Activated CD8-positive, alpha-beta memory T cell treated with anti-CD3 and anti-CD28 coated beads for 1 hour (primary cell): ENCODE data around the gene ITPRIPL2.

ENCODE experiments used
- DNase-seq, 2 donors: peaks; one replicate each; pipeline ENCODE4 v3.0.0-alpha.2; 2020; ENCODE audit warnings: low read depth in 1 of 2; ENCODE audit errors: extremely low read depth in 1 of 2

The ITPRIPL2 gene

DNA sequence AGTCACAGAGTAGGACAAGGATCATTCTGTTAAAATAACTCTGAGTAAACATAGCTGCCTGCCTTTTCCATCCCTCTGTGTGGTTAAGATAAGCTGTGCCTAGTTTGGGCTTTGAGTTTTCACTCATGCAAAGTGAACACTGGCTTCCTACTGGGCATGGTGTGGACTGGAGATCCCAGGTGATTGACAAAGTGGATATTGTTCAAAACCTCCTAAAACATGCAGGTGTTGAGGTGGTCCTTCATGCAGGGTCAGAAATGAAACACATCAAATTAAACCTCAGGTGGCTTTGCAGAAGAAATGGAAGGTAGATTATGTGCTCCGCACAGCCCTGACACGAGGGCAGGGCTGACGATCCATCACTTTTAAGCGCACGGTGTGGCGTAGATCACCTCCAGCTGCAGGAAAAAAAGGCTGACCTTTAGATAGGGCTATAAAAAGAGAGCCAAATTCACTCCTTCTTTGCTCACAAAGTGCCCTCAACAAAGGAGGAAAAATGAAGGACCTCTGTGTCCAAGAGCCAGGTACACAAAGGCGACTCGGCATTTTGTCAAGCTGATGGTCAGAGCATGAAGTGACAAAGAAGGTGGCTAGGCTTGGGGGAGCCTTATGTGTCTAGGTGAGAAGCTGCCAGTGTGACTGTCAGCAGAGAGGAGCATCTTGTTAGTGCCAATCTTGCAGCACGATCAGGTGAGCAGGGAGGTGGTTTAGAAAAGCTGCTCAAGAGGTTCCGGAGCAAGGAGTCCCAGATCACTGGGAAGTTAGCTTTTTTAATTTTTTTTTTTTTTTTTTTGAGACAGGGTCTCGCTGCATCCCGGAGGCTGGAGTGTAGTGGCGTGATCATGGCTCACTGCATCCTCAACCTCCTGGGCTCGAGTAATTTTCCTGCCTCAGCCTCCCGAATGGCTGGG lies 19.9 kb upstream of the ITPRIPL2 start:
- DNase-seq: no peak

DNA sequence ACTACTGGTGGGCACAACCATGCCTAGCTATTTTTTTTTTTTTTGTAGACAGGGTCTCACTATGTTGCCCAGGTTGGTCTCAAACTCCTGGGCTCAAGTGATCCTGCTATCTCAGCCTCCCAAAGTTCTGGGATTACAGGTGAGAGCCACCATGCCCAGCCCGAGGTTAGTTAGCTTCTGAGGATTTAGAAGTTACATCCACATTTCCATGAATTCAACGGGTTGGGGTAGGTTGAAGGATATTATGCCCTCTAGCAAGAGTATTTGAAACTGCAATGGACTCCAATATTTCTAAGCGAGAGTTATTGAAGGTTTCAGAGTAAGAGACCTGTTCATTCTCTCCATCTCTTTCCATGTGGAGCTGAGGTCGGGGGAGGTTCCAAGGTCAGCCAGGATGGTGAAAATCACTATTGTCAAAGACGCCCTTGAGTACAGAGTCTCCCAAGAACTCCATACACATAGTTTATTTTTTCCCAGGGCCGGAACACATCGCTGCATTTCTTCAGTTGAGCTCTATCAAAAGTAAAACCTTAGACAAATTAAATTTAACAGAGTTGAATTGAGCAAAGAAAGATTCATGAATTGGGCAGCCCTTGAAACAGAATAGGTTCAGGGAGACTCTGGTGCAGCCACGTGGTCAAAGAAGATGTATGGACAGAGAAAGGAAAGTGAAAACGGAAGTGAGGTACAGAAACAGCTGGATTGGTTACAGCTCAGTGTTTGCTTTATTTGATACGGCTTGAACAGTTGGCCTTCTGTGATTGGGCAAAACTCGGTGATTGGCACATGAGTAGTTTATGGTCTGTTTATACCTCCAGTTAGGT lies 19.0 kb upstream of the ITPRIPL2 start:
- no peak for DNase-seq

DNA sequence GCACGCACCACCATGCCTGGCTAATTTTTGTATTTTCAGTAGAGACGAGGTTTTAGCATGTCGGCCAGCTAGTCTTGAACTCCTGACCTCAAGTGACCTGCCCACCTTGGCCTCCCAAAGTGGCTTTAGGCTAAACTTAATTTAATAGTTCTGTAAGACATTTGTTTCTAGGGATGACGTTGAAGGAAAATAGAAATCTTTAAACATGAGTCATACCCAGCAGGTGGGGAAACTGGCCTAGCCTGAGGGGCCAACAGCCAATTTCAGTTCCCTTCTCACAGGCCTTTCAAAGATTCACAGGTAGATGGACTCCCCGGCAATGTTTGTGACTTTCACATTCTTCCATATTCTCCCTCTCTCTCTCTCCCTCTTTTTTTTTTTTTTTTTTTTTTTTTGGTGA lies 18.1 kb upstream of the ITPRIPL2 start:
- no peak for DNase-seq

DNA sequence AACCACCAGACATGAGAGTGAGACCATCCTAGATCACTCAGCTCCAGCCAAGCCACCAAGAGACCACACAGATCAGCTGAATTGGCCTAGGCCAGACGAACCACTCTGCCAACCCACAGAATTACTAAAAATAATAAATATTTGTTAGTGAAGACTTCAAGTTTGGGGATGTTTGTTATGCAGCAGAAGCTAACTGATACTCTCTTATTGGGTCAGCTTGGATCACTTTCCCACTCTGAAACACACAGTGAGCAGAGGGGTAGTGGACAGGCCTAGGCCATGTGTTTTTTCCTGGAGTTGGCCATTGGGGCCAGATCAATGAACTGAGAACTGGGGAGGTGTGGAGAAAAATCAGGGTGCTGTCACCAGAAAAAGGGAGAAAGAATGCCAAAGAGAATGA lies 15.6 kb upstream of the ITPRIPL2 start:
- DNase-seq: no peak

DNA sequence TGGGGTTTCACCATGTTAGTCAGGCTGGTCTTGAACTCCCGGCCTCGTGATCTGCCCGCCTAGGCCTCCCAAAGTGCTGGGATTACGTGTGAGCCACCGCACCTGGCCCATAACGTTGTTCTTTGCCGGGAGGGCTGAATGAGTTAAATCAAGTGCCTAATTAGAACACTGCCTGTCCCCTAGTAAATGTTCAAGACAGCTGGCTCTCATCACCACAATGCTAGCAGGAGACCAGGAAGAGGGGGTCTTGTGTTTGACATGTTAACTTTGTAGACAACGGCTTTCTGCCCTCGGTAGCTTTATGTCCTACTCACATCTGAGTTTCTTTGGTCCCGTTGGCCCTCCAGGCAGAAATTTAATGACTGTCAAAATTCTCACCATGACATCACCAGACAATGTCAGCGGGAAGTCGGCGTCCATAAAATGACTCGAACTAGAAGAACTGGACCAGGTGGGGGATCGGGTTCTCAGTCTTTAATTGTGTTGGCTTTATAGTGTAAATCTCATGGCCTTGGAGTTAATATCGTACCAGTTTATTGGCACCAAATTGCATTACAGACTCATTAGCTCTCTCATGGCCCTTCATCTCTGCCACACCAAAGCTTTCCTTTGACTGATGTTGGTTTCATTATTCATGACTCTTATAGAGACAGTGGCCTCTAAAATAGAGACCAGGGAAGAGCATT lies 11.4 kb upstream of the ITPRIPL2 start:
- no peak for DNase-seq

DNA sequence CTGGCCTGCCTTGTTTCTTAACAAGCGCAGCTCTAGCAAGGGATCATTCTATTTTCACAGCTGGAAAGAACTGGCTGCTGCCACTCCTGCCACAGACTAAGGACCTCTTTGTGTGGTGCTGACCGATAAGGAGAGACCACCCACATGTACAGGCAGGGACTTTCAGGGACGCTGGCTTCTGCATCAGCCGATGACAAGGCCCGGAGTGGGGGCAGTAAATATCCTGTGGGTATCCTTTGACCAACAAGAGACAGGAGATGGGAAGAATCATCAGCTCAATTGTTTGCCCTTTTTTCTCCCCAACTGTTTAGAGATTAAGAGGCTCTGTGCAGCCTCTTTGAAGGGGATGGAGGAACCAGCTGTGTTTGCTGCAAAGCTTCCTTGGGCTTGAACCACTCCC lies 9.2 kb upstream of the ITPRIPL2 start:
- DNase-seq: no peak

DNA sequence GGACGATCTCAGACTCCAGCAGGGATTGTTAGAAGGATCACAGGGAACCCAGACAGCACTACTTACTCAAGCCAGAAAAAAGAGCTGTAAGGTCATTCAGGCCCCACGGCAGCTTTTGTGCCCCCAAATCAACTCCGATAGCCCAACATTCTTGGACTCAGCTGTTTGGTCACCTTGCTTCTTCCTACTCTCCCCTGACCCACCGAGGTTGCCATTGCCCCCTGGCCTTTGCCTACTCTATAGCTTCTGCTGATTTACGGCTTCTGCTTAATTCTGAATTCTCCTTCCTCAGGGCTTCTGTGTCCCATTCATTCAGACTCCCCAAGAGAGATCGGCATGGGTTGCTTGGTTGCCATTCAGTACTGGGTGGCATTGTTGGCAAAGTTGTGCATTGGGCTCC lies 8.6 kb upstream of the ITPRIPL2 start:
- DNase-seq: no peak

DNA sequence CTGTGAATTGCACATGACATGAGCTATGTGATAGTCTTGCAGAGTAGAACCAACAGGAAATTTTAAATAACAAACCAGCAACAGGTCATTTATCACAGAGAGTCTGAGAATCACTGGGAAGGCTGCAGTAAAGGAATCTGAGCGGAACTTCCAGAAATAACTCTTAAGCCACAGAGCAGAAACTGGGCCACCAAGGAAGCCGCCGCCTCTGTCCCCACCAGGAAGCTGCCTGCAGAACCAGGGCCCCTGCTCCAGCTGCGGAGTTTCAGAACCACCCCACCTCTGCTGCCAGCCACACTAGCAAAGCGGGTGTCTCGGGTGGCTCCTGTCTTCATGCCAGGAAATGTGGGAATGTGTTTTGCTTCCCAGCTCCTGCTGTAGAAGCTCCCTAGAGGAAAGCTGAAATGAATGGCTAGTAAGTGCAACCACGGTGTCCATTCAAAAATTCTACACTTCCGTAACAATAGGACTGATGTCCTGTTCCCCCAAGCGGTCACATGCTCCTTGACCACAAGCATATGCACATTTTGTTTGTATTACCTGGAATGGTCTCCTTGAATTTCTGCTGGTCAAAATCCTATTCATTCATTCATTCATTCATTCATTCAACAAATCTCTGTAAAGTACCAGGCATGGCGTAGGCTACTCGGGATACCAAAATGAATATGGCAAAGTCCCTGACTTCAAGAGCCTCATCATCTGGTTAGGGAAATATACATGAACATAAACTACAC lies 7.7 kb upstream of the ITPRIPL2 start:
- no peak for DNase-seq

DNA sequence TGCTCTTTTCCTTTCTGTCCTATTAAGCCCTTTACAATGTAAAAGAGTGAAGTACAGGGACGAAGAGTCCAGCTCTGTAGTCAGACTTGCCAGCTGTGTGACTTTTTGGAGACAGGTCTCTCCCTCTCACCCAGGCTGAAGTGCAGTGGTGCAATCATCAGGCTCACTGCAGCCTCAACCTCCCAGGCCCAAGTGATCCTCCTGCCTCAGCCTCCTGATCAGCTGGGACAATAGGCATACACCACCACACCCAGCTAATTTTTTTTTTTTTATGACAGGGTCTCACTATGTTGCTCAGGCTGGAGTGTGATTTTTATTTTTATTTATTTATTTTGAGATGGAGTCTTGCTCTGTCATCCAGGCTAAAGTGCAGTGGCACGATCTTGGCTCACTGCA lies 7.1 kb upstream of the ITPRIPL2 start:
- DNase-seq: no peak

DNA sequence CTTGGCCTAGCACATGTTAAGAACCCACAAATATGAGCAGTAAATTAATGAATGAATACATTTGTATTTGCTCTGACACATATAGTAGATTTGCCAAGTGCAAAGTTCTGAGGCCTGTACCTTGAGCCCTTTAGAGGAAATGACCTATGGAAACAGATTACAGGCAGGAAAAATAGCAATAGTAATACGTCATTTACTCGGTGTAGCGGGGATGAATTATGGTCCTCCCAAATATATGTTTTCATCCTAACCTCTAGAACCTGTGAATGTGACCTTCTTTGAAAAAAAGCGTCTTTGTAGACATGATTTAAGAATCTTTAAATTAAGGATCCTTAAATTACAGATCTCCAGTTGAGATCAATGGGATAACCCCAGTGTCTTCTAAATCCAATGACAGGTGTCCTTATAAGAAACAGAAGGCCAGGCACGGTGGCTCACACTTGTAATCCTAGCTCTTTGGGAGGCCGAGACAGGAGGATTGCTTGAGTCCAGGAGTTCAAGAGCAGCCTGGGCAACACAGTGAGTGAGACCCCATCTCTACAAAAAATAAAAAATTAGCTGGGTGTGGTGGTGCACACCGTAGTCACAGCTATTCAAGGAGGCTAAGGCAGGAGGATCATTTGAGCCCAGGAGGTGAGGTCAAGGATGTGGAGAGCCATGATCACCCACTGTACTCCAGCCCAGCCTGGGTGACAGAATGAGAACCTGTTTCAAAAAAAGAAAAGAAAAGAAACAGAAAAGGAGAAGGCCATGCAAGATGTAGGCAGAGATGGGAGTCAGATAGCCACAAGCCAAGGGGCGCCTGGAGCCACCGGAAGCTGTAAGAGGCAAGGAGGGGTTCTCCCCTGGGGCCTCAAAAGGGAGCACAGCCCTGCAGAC lies 5.1 kb upstream of the ITPRIPL2 start:
- DNase-seq: no peak

DNA sequence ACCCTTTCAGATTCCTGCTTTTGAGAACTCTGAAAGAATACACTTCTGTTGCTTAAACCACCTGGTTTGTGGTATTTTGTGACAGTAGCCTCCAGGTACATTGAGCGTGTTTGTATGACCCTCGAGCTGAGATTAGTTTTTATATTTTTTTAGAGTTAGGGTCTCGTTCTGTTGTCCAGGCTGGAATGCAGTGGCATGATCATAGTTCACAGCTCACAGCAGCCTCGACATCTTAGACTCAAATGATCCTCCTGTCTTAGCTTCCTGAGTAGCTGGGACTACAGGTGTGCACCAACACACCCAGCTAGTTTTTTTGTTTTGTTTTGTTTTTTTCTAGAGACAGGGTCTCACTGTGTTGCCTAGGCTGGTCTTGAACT lies 4.5 kb upstream of the ITPRIPL2 start:
- DNase-seq: no peak

DNA sequence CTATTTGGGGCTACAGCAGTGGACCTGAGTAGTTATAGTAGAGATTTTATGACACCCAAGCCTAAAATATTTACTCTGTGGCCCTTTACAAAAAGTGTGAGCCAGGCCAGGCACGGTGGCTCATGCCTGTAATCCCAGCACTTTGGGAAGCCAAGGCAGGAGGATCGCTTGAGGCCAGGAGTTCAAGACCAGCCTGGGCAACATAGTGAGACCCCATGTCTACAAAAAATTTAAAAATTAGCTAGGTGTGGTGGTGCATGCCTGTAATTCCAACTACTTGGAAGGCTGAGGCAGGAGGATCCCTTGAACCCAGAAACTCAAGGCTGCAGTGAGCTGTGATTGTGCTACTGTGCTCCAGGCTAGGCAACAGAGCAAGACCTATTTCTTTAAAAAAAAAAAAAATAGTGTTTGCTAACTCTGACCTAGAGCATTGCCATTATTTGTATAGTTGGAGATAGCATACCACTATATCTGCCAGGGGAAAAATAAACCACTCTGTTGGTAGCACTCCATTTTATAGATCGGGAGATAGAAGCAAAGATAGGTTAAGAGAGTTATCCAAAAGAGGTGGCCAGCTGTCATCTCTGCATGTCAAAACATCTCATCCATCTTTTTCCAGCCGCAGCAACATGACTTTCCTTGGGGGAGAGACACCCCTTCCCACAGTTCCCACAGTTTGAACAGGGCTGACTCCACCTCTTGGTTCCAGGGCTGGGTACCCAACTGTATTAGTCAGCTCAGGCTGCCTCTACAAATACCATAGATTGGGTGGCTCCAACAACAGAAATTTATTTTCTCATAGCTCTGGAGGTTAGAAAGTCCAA lies 3.0 kb upstream of the ITPRIPL2 start:
- no peak for DNase-seq

DNA sequence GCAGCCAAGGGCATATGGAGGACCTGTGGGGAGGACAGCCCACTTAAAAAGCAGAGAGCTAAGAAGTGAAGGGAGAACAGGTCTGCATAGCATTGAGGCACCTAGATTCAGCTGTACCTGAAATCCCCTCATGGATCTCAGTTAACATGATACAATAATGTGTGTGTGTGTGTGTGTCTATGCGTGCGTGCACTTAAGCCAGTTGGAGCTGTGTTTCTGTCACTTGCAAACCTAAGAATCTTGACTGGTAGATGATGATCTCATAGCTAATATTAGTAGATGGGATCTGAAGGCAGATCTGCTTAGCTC lies 1.7 kb upstream of the ITPRIPL2 start:
- DNase-seq: no peak

DNA sequence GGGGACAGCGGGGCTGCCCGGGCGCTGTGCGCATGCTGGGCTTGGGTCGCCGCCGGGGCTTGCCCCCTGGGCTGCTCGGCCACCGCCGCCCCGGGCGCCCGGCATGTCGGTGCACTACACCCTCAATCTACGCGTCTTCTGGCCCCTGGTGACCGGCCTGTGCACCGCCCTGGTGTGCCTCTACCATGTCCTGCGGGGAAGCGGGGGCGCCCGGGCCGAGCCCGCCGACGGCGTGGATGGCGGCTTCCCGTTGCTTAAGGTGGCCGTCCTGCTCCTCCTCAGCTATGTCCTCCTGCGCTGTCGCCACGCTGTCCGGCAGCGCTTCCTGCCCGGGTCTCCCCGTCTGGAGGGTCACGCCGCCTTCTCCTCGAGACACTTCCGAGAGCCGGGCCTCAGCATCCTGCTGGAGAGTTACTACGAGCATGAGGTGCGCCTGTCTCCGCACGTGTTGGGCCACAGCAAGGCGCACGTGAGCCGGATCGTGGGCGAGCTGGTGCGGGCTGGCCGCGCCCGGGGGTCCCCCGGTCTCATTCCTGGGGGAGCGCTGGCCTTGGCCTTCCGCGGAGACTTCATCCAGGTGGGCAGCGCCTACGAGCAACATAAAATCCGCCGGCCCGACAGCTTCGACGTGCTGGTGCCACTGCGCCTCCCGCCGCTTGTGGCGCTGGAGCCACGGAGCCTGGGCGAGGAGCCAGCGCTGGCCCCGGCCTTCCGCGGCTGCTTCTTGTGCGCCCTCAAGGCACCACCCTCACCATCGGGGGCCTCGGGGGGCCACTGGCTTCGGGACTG lies 789 bp downstream of the ITPRIPL2 start:
- no peak for DNase-seq

DNA sequence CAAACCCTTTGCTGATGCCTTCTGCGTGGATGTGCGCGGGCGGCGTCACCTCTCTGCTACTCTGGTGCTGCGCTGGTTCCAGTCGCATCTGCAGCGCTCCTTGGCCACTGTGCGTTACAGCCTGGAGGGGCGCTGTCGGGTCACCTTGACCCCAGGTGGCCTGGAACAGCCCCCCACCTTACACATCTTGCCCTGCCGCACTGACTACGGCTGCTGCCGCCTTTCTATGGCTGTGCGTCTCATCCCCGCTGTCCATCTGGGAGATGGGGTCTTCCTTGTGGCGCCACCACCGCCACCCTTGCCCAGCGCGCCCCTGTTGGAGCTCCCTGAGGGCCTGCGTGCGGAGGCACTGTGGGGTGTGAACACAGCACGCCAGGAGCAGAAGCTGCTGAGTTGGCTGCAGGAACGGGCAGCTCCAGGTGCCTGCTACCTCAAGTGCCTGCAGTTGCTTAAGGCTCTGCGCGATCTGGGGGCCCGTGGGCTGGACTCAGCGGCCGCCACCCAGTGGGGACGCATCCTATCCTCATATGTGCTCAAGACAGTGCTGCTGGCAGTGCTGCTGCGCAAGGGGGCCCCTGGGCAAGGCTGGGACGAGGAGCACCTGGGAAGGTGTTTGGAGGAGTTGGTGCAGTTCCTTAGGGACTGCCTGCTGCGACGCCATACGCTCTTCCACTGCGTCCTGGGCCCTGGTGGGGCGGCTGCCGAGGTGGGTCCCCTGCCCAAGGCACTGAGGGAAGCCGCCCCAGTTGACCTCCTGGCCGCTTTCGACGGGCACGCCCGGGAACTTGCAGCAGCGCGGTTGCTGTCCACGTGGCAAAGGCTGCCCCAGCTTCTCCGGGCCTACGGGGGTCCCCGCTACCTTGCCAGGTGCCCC lies 1.6 kb downstream of the ITPRIPL2 start:
- no peak for DNase-seq

DNA sequence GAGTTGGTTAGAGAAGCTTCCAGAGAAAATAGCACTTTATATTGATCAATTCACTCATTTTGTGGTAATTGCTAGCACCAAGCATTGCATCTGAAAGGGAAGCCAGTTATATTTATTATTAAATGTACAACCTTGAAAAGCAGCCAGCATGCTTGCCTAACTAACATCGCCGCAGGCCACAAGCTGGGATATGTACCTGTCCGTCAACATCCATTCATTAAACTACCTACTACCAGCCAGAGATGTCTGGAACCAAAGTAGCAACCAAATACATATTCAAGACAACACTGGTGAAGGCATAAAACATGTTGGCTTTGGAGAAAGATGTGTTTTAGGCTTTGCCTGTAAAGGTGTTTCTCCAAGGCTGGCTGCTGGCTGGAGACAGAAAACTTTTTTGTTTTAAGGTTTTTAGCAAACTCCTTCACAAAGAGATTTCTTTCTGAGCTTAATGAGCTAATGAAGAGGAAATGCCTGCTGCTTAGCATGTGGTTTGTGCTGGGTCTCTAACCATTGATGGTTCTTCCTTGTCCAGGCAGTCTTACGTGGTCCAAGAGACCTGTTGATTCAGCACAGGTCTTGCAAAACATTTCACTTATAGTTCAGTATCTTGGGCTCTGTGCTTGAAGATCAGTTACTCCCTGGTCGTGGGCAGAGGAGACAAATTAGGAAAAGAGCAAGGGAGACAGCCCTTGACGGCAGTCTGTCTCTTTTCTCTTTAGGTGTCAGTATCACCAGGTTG lies 3.1 kb downstream of the ITPRIPL2 start:
- DNase-seq: no peak

DNA sequence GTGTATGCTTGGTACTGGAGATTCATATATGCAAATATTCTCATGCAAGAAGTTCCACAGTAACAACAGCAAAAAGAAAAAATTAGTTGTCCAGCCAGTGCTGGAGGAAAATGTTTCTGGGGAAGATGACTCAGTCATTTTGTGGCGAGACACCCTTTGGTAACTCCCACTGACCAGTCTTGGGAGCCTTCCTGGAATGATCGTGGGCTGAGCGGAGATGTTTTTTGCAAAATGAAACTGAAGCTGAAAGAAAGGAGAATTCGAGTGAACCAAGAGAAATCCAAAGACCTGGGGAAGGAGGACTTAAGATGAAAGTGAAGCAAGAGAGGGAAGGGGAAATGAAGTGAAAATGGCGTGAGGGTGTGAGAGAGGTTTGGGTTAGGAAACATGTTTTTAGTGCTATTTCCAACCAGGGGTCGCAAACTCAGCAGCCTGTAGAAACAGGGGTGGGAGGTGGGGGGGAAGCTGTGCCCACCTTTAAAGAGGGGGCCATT lies 5.2 kb downstream of the ITPRIPL2 start:
- DNase-seq: no peak
